CD4-positive, alpha-beta T cell treated with Interleukin-6 for 4 hours (primary cell): ENCODE results near the gene RTN4RL1.

Experiments used
- DNase-seq: peaks from one replicate; pipeline ENCODE4 v3.0.0-alpha.2; 2020; ENCODE audit warnings: mixed read lengths

Gene RTN4RL1

GRCh38 chr17:2044263-2044894 is 19.2 kb upstream of the RTN4RL1 start:
- no peak for DNase-seq

GRCh38 chr17:2043785-2044184 is 18.7 kb upstream of the RTN4RL1 start:
- no peak for DNase-seq

- DNase-seq: no peak
Observed at GRCh38 chr17:2042933-2043332, 17.8 kb upstream of the RTN4RL1 start.

GRCh38 chr17:2042390-2042847 is 17.3 kb upstream of the RTN4RL1 start:
- peak; percentile 29 for DNase-seq

- peak; percentile 99 for DNase-seq
Observed at GRCh38 chr17:2041561-2042389, 16.6 kb upstream of the RTN4RL1 start, which contains the start of gene OVCA2. TSS of gene OVCA2 (plus strand) at chr17:2042022. CDS start at chr17:2042048, 26 bp downstream.

- no peak for DNase-seq
Observed at GRCh38 chr17:2040942-2041560, 15.9 kb upstream of the RTN4RL1 start.

- no peak for DNase-seq
Observed at GRCh38 chr17:2040219-2040827, 15.2 kb upstream of the RTN4RL1 start.

GRCh38 chr17:2037155-2037554 is 12.0 kb upstream of the RTN4RL1 start:
- DNase-seq: no peak

- DNase-seq: no peak
Observed at GRCh38 chr17:2035541-2036488, 10.7 kb upstream of the RTN4RL1 start.

- DNase-seq: no peak
Observed at GRCh38 chr17:2034806-2035540, 9.8 kb upstream of the RTN4RL1 start.

- DNase-seq: no peak
Observed at GRCh38 chr17:2034157-2034556, 9.0 kb upstream of the RTN4RL1 start.

GRCh38 chr17:2033153-2033552 is 8.0 kb upstream of the RTN4RL1 start:
- DNase-seq: no peak

- no peak for DNase-seq
Observed at GRCh38 chr17:2030779-2031163, 5.6 kb upstream of the RTN4RL1 start.

GRCh38 chr17:2029911-2030778 is 5.0 kb upstream of the RTN4RL1 start, which contains the start of gene DPH1:
TSS of gene DPH1 (plus strand) at chr17:2030153. CDS start at chr17:2030170, 17 bp downstream.
- DNase-seq: peak; percentile 85

- no peak for DNase-seq
Observed at GRCh38 chr17:2028737-2029136, 3.6 kb upstream of the RTN4RL1 start.

- no peak for DNase-seq
Observed at GRCh38 chr17:2028234-2028614, 3.1 kb upstream of the RTN4RL1 start.

- DNase-seq: no peak
Observed at GRCh38 chr17:2027528-2028233, 2.5 kb upstream of the RTN4RL1 start.

GRCh38 chr17:2025622-2026309 is 632 bp upstream of the RTN4RL1 start:
- peak; percentile 27 for DNase-seq
